HG03095 (cell line): Measurements from ENCODE around the gene GRAMD4.

ENCODE experiments used
- ATAC-seq: cut with Tn5 transposase; IDR thresholded peaks from one replicate; pipeline ENCODE4 v1.9.1; 2021; ENCODE audit warnings: moderate library complexity; ENCODE audit not compliant: unreplicated experiment

The GRAMD4 gene

GRCh38 chr22:46582281-46582933, 37.8 kb upstream of the GRAMD4 start:
- no peak for ATAC-seq

GRCh38 chr22:46583571-46583970, 36.6 kb upstream of the GRAMD4 start:
- no peak for ATAC-seq

GRCh38 chr22:46584081-46584921, 35.9 kb upstream of the GRAMD4 start:
- ATAC-seq: no peak

GRCh38 chr22:46585340-46586122, 34.7 kb upstream of the GRAMD4 start:
- no peak for ATAC-seq

DNA sequence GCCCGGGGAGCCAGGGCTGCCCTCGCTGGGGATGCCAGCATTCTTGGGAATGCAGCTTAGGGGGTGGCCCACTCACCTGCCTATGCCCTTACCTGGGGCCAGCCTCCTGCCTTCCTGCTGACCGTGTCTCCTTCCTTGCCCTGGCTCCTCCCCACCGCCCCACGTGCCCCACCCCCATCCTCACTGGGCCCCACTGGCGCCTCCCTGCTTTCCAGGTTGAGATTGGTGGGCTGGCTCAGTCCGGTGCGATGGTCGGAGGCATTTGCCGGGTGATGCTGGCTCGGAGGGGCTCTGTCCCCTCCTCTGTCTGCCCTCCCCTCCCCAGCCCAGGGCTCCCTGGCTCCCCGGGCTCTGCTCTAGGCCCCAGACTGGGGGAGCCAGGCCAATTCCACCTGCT, 34.1 kb upstream of the GRAMD4 start:
- no peak for ATAC-seq

DNA sequence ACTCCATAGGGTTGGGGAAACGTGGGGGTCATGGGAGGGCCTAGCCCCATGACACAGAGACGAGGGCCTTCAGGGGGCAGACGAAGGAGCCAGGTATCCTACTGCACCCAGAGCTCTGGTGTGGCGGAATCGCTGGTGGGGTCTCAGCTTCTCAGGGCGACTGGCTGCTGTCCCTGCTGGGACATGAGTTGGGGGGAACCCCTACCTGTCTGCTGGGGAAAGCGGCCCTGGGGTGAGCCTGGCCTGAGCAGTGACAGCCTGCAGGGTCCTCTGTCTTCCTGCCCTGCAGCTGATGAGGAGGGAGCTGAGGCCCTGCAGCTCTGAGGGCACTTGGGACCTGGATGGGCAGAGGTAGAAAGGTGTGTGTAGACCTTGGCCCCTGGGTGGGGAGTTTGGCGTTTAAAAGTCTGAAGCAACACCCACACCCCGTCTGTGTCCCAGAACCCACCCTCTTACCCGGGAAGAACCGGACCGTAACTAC, 33.6 kb upstream of the GRAMD4 start:
- ATAC-seq: no peak

GRCh38 chr22:46587061-46587460, 33.1 kb upstream of the GRAMD4 start:
- peak; percentile 43 for ATAC-seq

DNA sequence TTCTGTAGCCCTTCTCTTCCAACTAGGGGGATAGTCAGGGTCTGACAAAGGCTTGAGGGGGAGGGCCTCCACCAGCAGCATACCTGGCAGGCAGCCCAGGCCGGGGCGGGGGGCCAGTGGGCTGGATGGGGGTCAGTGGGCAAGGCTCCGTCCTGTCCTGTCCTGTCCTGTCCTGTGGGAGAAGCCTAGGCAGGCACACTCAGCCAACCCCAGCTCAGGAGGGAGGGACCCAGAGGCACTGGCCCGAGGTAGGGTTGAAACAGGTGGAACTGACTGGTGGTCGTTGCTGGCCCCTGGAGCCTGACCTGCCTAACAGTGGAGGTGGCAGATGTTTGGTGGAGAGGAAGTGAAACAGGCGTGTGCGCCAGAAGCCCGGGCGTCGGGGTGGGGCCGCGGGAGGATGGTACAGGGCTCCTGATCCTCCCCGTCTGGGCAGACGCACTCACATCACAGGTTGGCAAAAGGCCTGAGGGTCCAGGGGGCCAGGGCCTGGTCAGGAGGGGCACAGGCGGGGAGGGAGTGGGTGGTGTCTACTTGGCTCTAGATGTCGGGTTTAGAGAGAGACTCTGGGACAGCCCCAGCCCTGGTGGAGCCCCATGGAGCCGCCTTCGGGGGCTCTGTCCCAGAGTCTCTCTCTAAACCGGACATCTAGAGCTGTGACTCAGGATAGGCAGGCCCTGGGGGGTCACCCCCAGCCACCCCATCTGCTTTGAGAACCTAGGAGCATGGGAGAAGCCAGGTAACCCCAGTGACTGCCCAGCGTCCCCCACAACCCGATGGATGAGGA, 32.5 kb upstream of the GRAMD4 start:
- ATAC-seq: peak; percentile 51

GRCh38 chr22:46588279-46589140, 31.7 kb upstream of the GRAMD4 start:
- no peak for ATAC-seq

DNA sequence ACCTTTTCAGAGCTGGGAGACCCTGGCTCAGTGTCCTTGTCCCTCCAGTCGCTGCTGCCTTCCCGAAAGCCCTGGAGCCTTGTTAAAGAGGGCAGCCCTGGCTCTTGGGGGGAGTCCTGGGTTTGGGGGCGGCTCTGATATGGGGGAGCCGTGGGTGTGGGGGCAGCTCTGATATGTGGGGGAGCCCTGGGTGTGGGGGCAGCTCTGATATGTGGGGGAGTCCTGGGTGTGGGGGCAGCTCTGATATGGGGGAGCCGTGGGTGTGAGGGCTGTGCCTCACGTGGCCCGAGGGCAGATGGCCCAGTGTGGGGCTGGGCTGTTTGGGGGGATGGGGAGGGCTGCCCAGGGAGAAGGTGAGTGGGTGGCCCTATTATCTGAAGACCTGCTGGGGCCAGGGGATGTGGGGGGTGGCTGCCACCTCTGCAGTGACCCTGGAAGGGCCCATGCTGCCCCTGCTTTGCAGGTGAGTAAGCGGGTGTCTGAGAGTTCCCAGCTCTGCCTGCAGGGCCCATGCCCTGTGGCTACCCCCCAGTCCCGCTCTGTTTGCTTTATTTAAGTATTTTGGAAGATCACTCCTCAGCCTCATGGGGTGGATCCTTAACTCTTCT, 30.9 kb upstream of the GRAMD4 start:
- ATAC-seq: no peak

GRCh38 chr22:46589871-46590271, 30.3 kb upstream of the GRAMD4 start:
- no peak for ATAC-seq

GRCh38 chr22:46590334-46590733, 29.9 kb upstream of the GRAMD4 start:
- no peak for ATAC-seq

- ATAC-seq: no peak
These were observed 28.3 kb upstream of the GRAMD4 start for GRCh38 chr22:46591930-46592329.

DNA sequence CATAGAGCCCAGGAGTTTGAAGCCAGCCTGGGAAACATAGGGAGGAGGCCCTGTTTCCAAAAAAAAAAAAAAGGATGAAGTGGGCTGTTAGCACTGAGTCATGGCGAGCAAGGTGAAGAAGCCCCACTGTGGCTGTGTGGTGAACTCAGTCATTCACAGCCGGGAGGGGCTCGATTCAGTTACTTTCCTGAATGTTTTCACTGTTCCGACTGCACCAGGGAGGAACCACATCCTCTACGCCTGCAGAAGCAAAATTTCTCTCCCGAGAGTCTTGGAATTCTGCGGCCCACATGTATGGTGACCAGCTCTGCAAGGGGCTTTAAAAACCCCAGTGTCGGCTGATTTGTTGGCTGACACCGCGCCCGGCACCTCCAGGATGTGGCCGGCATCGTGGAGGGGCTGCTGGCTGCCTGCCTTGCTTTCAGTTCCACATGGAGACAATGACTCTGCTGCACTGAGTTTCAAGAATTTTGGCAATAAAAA, 27.8 kb upstream of the GRAMD4 start:
- no peak for ATAC-seq

GRCh38 chr22:46593211-46593681, 26.9 kb upstream of the GRAMD4 start:
- no peak for ATAC-seq

DNA sequence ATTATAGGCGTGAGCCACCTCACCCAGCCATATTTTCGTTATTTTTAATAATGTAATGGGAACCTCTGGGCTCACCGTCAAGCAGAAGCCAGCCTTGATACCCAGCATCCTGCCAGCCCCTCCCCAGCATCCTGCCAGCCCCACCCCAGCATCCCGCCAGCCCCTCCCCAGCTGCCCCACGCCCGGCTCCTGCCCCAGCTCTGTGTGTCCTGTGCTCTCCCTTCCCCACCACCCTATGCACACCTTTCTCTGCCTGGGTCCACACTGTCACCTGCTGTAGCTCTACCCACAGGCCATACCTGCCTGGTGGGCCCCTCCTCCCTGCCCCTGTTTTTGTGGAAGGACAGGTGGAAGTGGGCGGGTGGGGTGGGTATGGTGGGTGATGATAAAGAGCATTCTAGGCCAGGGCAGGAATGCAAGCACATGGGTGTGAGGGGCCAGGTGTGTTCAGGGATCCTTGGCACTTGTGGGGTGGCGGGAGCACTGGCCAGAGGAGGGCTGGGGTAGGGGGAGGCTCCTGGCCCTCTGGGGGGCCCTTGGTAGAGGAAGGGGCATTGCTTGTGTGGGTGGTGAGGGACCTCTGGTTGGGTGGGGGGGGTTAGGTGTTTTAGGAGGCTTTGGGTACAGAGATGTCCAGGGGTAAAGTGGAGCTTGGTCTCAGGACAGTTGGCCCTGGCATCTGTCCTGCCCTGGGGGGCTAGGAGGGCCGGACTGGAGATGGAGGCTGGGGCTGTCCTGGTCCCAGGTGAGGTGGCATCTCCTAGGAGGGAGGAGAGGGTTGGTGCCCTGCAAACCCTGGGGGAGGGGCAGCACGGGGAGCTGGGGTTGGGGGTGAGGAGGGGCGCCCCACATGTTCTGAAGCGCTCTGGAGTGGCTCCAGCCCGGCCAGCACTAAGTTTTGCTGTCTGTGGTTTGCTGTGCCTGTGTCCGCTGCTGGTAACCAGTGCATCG, 25.9 kb upstream of the GRAMD4 start:
- ATAC-seq: no peak

- no peak for ATAC-seq
These were observed 25.3 kb upstream of the GRAMD4 start for GRCh38 chr22:46594947-46595298.

- ATAC-seq: no peak
These were observed 24.6 kb upstream of the GRAMD4 start for GRCh38 chr22:46595545-46595944.
